A549 treated with CORT108297 at 1 μM for 4 hours (cell line): ENCODE results near the gene MYLK4. TPM values are rescaled to one million over a fixed set of nuclear protein-coding genes. Genes with fewer than 3 reads are reported as not detected.

Source experiments
- total RNA-seq: library from RNA; stranded (reverse); fragments of 200-300 nt; extraction: Qiagen RNA extraction; gene quantifications from 5 replicates; pipeline ENCODE4 v1.2.3, GENCODE V29; 2022

The MYLK4 gene
- 0.12 to 0.18 TPM (median 0.13 TPM) in 5 replicates for total RNA-seq

GRCh38 chr6:2750832-2751231 lies at the start of gene MYLK4:
Gene MYLK4 (minus strand): TSS chr6:2750922. CDS start chr6:2749294, 1,628 bp downstream.

GRCh38 chr6:2765166-2765895 lies 14.6 kb upstream of the MYLK4 start, which contains the start of gene WRNIP1:
Gene WRNIP1 (plus strand): TSS chr6:2765393. CDS start chr6:2765623, 230 bp downstream.

Other genes with a start within 250 kb of the MYLK4 start
- gene WRNIP1, start 14.5 kb upstream of the MYLK4 start, total RNA-seq: 36.3 to 42.4 TPM (median 40.1 TPM) in 5 replicates
- gene SERPINB1, start 90.9 kb upstream of the MYLK4 start, total RNA-seq: 46.3 to 56.4 TPM (median 47.6 TPM) in 5 replicates
- 8.4 to 13.3 TPM (median 11.6 TPM) in 5 replicates for gene SERPINB9, start 152.4 kb upstream of the MYLK4 start, total RNA-seq
- gene SERPINB6, start 220.6 kb upstream of the MYLK4 start, total RNA-seq: 131 to 147 TPM (median 140 TPM) in 5 replicates
- 57.8 to 85.9 TPM (median 81.6 TPM) in 5 replicates for gene NQO2, start 249.0 kb upstream of the MYLK4 start, total RNA-seq